ENCODE measurements around the gene EPO. TPM values are rescaled to one million over a fixed set of nuclear protein-coding genes. Genes with fewer than 3 reads are reported as not detected.

The EPO gene
- total and polyA plus RNA-seq, 4 donors: 1.3 to 22.9 (median 3.4) TPM

DNA sequence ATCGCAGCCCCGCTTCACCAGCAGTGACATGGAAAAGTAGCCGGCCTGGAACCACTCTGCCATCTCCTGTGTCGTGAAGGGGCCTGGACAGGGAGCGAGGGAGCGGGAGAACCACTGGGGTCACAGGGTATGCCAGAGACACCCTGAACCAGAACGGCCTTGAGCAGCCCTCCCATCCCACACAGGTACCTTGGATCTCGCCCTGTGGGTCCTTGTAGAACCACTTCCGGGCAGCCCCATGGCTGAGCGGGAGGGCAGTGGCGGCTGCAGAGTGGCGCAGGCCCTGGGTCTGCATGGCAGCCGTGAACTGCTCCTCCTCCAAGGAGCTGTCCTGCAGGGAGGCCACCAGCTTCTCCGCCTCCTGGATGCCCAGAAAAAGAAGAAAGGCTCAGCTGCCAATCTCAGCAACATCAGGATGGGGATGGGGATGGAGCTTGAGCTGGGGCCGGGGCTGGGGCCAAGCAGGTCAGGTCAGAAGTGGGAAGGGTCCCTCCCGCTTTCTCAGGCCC lies 35.7 kb upstream of the EPO start:
- H3K9me3 ChIP-seq (ENCODE audit: control insufficient read depth in 4 of 4, low read length in 3 of 4): no peaks in the 10 kb centered on the region
- no peak overlapping the region for H3K27ac ChIP-seq (ENCODE audit: low read depth in 1 of 2, low read length in 2 of 2)
- H3K9ac ChIP-seq (ENCODE audit: low read depth in 1 of 2, low read length in 2 of 2): no peak overlapping the region
- no peak for DNase-seq (ENCODE audit: low spot score)
- WGBS: 96% methylated on average over 16 of the region's 16 CpGs
- H3K27me3 ChIP-seq (ENCODE audit: control insufficient read depth in 4 of 4, insufficient read depth in 4 of 4, low read length in 3 of 4): no peaks in the 10 kb centered on the region
- H3K36me3 ChIP-seq (ENCODE audit: control insufficient read depth in 4 of 4, insufficient read depth in 3 of 4, low read depth in 1 of 4, low read length in 3 of 4): peaks cover 0 to 60% (median 35%) of the 10 kb centered on the region in 4 donors
- no peak overlapping the region for H3K4me3 ChIP-seq (ENCODE audit: low read depth in 1 of 3, low read length in 3 of 3)
- no peak for TF ChIP-seq FOXA2 (IDR thresholded peaks at IDR 0.05)
- H3K4me1 ChIP-seq (ENCODE audit: control insufficient read depth in 4 of 4, insufficient read depth in 4 of 4, low read length in 3 of 4): peaks cover 0 to 5% (median 2%) of the 10 kb centered on the region in 4 donors

DNA sequence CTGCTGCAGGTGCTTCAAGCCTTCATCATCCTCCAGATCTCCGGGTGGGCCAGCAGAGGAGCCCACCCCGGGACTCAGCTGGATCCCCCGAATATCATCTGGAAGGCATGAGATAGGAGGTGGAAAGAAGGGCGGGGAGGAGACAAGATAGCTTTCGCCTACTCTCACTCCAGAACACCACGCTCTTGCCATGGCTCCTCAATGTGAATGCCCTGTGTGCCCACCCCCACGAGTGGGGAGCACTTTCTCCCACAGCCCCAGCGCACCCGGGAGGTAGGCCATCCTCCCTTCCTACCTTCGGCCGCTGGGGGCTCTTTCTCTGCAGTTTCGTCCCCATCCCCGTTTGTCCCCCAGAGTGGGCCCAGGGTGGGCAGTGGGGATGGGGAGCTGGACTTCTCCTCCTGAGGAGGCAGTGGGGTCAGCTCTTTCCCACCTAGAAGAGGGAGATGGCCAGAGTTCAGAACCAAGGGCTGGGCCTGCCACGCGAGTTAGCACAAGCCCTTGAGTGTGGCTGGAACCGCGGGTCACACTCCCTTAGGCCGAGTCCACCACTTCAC lies 35.1 kb upstream of the EPO start:
- H3K4me3 ChIP-seq (ENCODE audit: low read depth in 1 of 3, low read length in 3 of 3): no peak overlapping the region
- H3K36me3 ChIP-seq (ENCODE audit: control insufficient read depth in 4 of 4, insufficient read depth in 3 of 4, low read depth in 1 of 4, low read length in 3 of 4): peaks cover 0 to 59% (median 35%) of the 10 kb centered on the region in 4 donors
- no peaks in the 10 kb centered on the region for H3K9me3 ChIP-seq (ENCODE audit: control insufficient read depth in 4 of 4, low read length in 3 of 4)
- no peak overlapping the region for H3K27ac ChIP-seq (ENCODE audit: low read depth in 1 of 2, low read length in 2 of 2)
- no peak for DNase-seq (ENCODE audit: low spot score)
- 94% methylated on average over 18 of the region's 18 CpGs for WGBS
- H3K9ac ChIP-seq (ENCODE audit: low read depth in 1 of 2, low read length in 2 of 2): no peak overlapping the region
- TF ChIP-seq, protein P1, sequence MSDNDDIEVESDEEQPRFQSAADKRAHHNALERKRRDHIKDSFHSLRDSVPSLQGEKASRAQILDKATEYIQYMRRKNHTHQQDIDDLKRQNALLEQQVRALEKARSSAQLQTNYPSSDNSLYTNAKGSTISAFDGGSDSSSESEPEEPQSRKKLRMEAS (IDR thresholded peaks at IDR 0.05): no peak
- TF ChIP-seq RXRA (IDR thresholded peaks at IDR 0.05) (no peak), YY1 (IDR thresholded peaks at IDR 0.05) (no peak), FOXA2 (IDR thresholded peaks at IDR 0.05) (no peak)
- H3K27me3 ChIP-seq (ENCODE audit: control insufficient read depth in 4 of 4, insufficient read depth in 4 of 4, low read length in 3 of 4): no peaks in the 10 kb centered on the region
- peaks cover 0 to 6% (median 0%) of the 10 kb centered on the region in 4 donors for H3K4me1 ChIP-seq (ENCODE audit: control insufficient read depth in 4 of 4, insufficient read depth in 4 of 4, low read length in 3 of 4)

DNA sequence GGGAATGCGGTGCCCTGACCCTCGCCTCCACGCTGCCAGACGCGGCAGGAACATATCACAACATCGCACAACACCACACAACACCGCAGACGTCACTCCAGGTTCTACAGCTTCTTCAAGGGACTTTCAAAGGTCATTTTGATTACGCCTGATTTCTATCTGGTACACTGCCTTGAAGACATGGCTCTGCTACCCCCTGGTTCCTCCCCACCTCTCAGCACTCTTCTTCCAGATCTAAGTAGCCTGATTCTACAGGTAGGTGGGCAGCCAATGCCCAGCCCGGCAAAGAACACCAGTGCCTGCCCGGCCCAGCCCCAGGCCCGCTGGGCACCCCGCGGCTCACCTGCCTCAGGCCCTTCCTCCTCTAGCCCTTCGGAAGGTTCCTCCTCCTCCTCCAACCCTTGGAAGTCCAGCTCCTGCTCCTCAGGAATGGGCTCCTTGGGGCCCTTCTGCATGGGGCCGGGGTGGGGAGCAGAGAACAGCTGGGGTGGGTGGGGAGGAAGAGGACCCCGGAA lies 34.6 kb upstream of the EPO start:
- no peak for DNase-seq (ENCODE audit: low spot score)
- Histone ChIP-seq H3K9ac (ENCODE audit: low read depth in 1 of 2, low read length in 2 of 2) (no peak overlapping the region), H3K36me3 (ENCODE audit: control insufficient read depth in 4 of 4, insufficient read depth in 3 of 4, low read depth in 1 of 4, low read length in 3 of 4) (peaks cover 0 to 58% (median 35%) of the 10 kb centered on the region in 4 donors), H3K4me1 (ENCODE audit: control insufficient read depth in 4 of 4, insufficient read depth in 4 of 4, low read length in 3 of 4) (peaks cover 0 to 7% (median 0%) of the 10 kb centered on the region in 4 donors), H3K27me3 (ENCODE audit: control insufficient read depth in 4 of 4, insufficient read depth in 4 of 4, low read length in 3 of 4) (no peaks in the 10 kb centered on the region), H3K4me3 (ENCODE audit: low read depth in 1 of 3, low read length in 3 of 3) (no peak overlapping the region), H3K27ac (ENCODE audit: low read depth in 1 of 2, low read length in 2 of 2) (no peak overlapping the region), H3K9me3 (ENCODE audit: control insufficient read depth in 4 of 4, low read length in 3 of 4) (no peaks in the 10 kb centered on the region)
- 92% methylated on average over 17 of the region's 17 CpGs for WGBS
- TF ChIP-seq YY1 (IDR thresholded peaks at IDR 0.05) (no peak), SP1 (IDR thresholded peaks at IDR 0.05) (no peak)
- TF ChIP-seq, protein P2, sequence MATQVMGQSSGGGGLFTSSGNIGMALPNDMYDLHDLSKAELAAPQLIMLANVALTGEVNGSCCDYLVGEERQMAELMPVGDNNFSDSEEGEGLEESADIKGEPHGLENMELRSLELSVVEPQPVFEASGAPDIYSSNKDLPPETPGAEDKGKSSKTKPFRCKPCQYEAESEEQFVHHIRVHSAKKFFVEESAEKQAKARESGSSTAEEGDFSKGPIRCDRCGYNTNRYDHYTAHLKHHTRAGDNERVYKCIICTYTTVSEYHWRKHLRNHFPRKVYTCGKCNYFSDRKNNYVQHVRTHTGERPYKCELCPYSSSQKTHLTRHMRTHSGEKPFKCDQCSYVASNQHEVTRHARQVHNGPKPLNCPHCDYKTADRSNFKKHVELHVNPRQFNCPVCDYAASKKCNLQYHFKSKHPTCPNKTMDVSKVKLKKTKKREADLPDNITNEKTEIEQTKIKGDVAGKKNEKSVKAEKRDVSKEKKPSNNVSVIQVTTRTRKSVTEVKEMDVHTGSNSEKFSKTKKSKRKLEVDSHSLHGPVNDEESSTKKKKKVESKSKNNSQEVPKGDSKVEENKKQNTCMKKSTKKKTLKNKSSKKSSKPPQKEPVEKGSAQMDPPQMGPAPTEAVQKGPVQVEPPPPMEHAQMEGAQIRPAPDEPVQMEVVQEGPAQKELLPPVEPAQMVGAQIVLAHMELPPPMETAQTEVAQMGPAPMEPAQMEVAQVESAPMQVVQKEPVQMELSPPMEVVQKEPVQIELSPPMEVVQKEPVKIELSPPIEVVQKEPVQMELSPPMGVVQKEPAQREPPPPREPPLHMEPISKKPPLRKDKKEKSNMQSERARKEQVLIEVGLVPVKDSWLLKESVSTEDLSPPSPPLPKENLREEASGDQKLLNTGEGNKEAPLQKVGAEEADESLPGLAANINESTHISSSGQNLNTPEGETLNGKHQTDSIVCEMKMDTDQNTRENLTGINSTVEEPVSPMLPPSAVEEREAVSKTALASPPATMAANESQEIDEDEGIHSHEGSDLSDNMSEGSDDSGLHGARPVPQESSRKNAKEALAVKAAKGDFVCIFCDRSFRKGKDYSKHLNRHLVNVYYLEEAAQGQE (IDR thresholded peaks at IDR 0.05): no peak

DNA sequence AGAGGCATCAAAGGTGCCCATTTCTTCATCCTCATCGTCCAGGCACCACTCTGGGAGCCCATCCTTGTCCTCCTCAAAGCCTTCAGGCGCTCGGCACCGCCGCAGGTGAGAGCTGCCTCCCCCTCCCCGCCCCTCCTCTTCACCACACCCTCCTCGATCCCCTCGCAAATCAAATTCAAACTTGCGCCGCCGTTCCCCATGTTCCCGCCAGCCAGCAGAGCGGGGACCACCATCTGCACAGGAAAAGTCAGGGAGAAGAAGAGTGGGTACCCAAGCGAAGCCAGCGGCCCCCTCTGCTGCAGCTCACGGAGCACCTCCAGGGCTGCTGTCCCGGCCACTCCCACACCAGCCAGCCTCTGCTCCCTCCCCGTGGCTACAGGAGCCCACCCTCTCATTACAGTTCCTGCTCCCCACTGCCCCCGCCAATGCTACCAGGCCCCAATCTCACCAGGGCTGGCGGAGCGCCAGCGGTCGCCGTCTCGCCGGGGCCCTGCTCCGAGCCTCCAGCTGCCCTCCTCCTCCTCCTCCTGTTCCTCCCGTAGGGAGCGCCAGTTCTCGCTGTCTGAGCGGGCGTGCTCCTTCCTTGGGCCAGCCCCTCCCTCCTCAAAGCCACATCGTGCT lies 34.0 kb upstream of the EPO start:
- Histone ChIP-seq H3K4me3 (ENCODE audit: low read depth in 1 of 3, low read length in 3 of 3) (no peak overlapping the region), H3K4me1 (ENCODE audit: control insufficient read depth in 4 of 4, insufficient read depth in 4 of 4, low read length in 3 of 4) (peaks cover 0 to 13% (median 3%) of the 10 kb centered on the region in 4 donors), H3K27ac (ENCODE audit: low read depth in 1 of 2, low read length in 2 of 2) (no peak overlapping the region), H3K36me3 (ENCODE audit: control insufficient read depth in 4 of 4, insufficient read depth in 3 of 4, low read depth in 1 of 4, low read length in 3 of 4) (peaks cover 0 to 55% (median 35%) of the 10 kb centered on the region in 4 donors), H3K27me3 (ENCODE audit: control insufficient read depth in 4 of 4, insufficient read depth in 4 of 4, low read length in 3 of 4) (no peaks in the 10 kb centered on the region), H3K9me3 (ENCODE audit: control insufficient read depth in 4 of 4, low read length in 3 of 4) (no peaks in the 10 kb centered on the region), H3K9ac (ENCODE audit: low read depth in 1 of 2, low read length in 2 of 2) (no peak overlapping the region)
- DNase-seq (ENCODE audit: low spot score): peak; percentile 35
- 89% methylated on average over 33 of the region's 33 CpGs for WGBS
- TF ChIP-seq, protein P1 (IDR thresholded peaks at IDR 0.05): no peak
- TF ChIP-seq, protein P3, sequence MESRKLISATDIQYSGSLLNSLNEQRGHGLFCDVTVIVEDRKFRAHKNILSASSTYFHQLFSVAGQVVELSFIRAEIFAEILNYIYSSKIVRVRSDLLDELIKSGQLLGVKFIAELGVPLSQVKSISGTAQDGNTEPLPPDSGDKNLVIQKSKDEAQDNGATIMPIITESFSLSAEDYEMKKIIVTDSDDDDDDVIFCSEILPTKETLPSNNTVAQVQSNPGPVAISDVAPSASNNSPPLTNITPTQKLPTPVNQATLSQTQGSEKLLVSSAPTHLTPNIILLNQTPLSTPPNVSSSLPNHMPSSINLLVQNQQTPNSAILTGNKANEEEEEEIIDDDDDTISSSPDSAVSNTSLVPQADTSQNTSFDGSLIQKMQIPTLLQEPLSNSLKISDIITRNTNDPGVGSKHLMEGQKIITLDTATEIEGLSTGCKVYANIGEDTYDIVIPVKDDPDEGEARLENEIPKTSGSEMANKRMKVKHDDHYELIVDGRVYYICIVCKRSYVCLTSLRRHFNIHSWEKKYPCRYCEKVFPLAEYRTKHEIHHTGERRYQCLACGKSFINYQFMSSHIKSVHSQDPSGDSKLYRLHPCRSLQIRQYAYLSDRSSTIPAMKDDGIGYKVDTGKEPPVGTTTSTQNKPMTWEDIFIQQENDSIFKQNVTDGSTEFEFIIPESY (IDR thresholded peaks at IDR 0.05): no peak
- TF ChIP-seq, protein P4, sequence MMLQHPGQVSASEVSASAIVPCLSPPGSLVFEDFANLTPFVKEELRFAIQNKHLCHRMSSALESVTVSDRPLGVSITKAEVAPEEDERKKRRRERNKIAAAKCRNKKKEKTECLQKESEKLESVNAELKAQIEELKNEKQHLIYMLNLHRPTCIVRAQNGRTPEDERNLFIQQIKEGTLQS (IDR thresholded peaks at IDR 0.05): no peak
